OCI-LY7 (cell line): ENCODE data around the gene AGPAT3.

Experiments used
- CTCF ChIP-seq: fragments of 200-600 bp; sonication (generic); conservative IDR thresholded peaks from 2 replicates; pipeline ENCODE4 v1.5.1; 2014; ENCODE audit warnings: mild to moderate bottlenecking, antibody characterized with exemption, low read length, moderate library complexity, mixed read lengths
- EZH2phosphoT487 ChIP-seq: fragments of 200-600 bp; sonication (generic); IDR thresholded peaks from 2 replicates; pipeline ENCODE4 v1.6.1; 2018; ENCODE audit warnings: low read depth, borderline replicate concordance, mild to moderate bottlenecking, mixed run types, antibody characterized with exemption, low read length, moderate library complexity, mixed read lengths

- TF ChIP-seq EZH2phosphoT487: no peak
- no peak for TF ChIP-seq CTCF
Measured at GRCh38 chr21:43892984-43893535, 28.0 kb downstream of the AGPAT3 start.
